ENCODE measurements around the gene LRRN4CL.
"Not testable (repeated sequence)": the region's sequence is repeated elsewhere in the genome, so short reads cannot be mapped to it uniquely, and the experiment has no call there.

The LRRN4CL gene

GRCh38 chr11:62689421-62690183, at the start of gene LRRN4CL:
Gene LRRN4CL (minus strand): TSS chr11:62689530. CDS start chr11:62688508, 1,022 bp downstream.
- DNase-seq = peak in 8 of 56 donors; percentile 3 to 47 (median 24)

GRCh38 chr11:62737196-62737595, 47.9 kb upstream of the LRRN4CL start:
- no peak for DNase-seq

GRCh38 chr11:62732830-62733229, 43.5 kb upstream of the LRRN4CL start:
- DNase-seq = peak in 1 of 56 donors; percentile 8

DNA sequence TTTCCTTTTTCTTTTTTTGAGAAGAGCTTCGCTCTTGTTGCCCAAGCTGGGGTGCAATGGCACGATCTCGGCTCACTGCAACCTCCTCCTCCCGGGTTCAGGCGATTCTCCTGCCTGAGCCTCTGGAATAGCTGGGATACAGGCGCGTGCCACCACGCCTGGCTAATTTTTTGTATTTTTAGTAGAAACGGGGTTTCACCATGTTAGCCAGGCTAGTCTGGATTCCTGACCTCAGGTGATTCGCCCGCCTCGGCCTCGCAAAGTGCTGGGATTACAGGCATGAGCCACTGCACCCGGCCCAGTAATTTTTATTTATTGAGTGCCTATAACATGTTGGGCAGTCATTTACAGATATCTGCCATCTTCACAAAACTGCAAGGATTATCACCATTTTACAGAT, 40.7 kb upstream of the LRRN4CL start:
- not testable (repeated sequence) for DNase-seq

DNA sequence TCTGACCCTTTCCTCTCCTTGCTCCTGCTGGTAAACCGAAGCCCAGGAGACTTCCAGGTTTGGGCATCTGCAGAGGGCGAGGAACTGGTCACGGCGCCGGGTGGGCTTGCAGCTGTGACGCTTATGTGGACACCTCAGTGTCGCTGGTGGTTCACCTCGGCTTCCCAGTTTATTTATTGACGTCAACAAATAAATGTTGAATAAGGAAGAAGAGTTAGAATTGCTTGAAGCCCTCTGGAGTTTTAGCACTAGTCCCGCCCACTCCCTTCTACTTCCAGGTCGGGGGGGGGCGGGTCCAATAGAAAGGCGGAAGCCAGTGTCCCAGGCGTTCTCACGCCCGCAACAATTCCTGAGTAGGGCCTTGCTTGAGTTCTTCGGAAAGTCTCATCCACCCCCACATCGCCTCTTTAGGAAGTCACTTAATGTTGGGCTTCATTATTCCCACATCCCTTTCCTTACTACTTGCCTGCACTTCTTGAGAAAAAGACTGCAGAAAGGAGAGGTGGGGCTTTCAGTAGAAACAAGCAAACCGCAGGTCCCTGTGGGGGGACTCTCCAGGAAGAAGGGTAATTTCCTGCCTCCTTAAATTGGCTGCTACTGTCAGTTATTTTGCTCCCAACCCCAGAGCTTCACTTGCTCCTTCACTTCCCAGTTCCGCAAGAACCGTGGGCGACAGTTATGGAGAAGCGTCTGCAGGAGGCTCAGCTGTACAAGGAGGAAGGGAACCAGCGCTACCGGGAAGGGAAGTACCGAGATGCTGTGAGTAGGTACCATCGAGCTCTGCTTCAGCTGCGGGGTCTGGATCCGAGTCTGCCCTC, 39.0 kb upstream of the LRRN4CL start, which contains the start of gene TTC9C:
TSS of gene TTC9C (plus strand) at position 316 of the 818 bp plus-strand sequence. CDS start at position 679, 363 bp downstream.
- peak in 55 of 56 donors; percentile 40 to 91 (median 82) for DNase-seq

DNA sequence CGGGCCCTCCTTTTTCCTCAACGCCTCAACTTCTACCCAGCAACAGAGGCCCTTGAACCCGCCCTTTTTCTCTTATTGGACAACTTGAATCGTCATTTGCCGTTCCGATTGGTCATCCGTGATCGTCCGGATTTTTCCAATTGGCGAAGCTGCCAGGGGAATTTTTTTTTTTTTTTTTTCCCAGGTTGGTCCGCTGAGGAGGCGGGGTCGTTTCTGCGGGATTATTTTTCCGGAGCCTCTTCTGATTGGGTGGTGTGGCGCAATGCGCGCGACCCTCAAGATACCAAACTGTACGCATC, 38.5 kb upstream of the LRRN4CL start:
- peak in 55 of 56 donors; percentile 53 to 97 (median 85) for DNase-seq

GRCh38 chr11:62727165-62727871, 38.0 kb upstream of the LRRN4CL start, which contains the start of gene HNRNPUL2:
Gene HNRNPUL2 (minus strand): TSS chr11:62727457. CDS start chr11:62727156, 301 bp downstream.
- peak; percentile 59 to 99 (median 96) for DNase-seq

DNA sequence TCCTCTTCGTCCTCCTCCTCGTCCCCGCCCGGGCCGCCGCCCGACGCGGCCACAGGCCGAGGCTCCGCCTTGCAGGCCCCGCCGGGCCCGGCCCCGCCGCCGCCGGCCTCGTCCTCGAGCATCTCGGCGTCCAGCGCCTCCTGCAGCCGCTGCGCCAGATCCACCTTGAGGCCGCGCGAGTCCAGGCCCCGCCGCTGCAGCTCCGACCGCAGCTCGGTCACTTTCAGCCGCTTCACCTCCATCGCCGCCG, 37.5 kb upstream of the LRRN4CL start:
- DNase-seq = no peak

DNA sequence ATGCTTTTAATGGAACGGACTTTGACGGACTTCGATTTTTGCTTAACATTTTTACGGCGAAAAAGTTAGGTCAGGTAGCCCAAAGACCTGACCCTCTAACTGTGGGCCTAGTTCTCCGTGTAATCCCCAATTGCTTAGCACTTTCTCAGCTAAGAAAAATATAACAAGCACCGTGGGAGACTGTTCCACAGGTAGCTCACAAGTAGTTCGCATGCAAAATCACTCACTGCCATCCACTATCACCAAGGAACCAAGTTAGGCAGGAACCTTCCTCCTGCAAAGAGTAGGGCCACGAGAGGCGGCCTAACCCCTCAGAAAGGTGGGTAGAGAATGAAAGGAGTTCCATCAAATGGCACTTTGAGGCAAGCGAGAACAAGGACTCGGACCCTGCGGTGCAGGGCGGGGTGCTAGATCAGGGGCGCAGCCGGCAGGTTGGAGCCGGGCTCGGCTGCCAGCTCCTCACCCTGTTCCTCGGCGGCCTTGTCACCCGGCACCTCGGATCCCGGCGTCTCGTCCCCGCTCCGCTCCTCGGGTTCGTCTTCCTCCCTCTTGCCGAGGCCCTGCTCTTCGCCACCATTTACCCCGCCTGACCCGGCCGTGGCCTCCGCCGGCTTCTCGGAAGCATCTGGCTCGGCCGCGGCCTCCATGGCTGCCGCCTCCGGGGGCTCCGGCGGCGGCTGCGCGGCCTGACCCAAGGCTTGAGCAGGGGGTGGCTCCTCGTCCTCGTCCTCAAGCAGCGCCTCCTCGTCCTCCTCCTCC, 37.0 kb upstream of the LRRN4CL start:
- DNase-seq = peak in 4 of 56 donors; percentile 30 to 46 (median 42)

GRCh38 chr11:62725646-62726045, 36.3 kb upstream of the LRRN4CL start:
- no peak for DNase-seq

DNA sequence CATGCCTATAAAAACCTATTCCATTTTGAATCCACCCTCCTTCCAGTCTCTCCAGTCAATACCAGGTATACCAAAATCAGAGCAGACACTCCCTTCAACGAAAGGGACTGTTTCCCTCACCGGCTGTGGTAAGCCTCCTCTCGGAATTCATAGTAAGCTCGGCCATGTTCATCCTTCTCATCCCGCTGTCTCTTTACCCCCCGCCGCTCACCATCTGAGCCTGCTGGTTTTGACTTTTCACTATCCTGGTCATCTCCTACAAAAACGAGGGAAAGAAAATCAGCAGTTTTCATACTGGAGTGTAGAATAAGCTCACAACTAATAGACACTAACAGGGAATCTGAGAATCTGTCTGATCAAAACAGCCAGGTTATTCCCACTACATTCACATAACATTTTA, 34.8 kb upstream of the LRRN4CL start:
- DNase-seq = no peak

- no peak for DNase-seq
Measured at GRCh38 chr11:62721994-62722393, 32.7 kb upstream of the LRRN4CL start.

GRCh38 chr11:62719302-62719978, 30.1 kb upstream of the LRRN4CL start:
- DNase-seq = no peak

DNA sequence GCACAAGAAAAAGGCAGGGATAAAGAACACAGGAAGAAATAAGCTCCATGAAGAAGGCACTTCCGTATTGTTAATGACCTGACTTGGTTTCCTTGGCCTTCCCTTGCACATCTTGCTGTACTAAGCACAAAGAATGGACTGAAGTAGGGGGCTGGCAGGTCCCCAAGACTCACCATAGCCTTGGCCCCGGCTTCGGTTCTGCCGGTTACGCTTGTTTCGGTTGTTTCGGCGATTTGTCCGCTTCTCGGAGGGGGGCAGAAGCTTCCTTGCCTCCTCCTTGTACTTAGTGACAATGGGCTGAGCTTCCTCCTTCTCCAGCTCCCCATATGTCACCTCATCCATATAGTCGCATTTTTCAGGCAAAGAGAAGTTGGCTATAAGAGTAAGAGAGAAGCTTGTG, 27.5 kb upstream of the LRRN4CL start:
- DNase-seq = peak in 2 of 56 donors; percentile 15 to 23

GRCh38 chr11:62716206-62716605, 26.9 kb upstream of the LRRN4CL start:
- DNase-seq = no peak

DNA sequence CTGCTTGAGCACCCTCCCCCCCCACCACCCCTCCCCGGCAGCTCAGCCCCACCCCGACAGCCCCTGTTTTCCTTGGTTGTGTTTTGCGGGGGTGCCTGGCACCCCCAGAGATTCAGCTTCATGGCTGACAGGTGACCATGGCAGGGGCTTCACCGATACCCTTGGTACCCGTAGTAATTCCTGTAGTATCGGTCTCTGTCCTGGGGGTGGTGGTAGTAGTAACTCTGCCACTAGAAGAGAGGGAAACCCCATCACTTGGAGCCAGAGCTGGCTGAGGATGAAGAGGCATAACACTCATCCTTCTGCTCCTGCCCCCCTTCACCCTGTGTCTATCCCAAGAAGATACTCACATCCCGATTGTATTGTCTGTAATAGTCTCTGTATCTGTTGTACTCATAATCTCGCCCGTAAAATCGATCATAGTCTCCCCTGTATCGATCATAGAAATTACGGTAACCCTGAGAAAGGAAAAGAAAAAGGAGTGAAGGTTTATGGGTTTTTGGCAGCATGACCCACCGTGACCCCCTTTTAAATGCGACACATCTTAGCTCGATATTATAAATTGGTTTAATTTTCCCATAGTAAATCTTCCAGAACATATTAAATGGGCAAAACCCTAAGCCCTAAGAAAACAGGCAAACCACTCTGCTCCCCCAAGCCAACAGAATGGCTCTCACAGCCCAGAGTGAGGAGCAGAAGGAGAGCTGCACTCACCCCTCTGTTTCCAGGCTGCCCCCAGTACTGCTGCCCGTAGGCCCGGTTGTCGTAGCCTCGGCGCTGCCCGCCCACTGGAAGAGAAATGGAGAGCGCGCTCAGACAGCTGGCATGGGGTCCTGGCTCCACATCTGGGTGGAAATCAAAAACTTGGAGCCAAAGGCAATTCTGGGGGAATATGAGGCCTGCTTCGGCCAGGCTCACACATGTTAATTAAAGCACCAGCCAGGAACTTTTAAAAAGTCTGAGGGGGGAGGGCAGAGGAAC, 26.1 kb upstream of the LRRN4CL start:
- DNase-seq = no peak

DNA sequence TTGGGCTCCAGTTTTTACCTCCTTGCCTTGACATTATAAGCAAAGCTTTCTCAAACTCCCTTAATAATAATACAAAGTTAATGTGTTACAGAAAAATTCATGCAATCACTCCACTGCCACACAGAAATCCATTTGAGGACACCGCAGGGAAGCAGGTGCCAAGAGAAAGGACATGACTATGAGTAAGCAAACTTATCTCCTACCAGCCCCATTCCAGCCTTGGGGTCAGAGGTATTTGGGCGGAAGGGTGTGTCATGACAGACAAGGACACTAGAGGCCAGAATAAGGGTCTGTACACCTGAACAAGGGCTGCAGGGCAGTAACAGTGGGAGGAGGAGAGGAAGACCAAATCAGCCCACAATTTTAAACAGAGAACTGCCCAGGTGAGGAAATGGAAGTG, 24.0 kb upstream of the LRRN4CL start:
- no peak for DNase-seq

- DNase-seq = no peak
Measured at GRCh38 chr11:62712861-62713260, 23.5 kb upstream of the LRRN4CL start.

GRCh38 chr11:62712276-62712812, 23.0 kb upstream of the LRRN4CL start:
- DNase-seq = no peak
